ENCODE results near the gene RGS7BP.

The RGS7BP gene

DNA sequence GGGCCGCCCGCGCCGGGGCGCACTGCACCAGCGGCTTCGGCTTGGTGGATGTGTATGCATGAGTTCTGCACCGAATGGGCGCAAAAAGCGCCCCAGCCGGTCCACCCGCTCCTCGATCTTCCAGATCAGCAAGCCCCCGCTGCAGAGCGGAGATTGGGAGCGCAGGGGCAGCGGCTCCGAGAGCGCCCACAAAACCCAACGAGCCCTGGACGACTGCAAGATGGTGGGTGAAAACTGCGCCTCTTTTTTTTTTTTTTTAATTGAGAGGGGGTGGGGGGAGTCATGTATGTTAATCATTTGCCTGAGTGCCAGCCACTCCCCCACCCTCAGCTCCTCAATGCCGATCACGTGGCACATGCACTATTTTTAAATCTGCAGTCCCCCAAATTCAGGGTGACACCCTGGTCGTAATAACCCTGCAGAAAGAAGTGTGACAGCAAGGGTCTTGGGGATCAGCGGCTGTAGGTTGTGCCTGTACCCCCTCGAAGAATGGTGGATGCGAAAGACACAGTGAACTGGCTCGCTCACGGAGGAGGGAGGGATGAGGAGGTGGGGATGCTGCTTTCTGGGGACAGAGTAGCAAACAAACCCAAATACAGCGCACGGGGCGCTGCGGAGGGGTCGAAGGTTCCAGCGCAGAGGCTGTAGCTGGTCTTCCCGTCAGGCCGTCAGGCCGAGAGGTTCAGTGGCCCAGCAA lies 900 bp downstream of the RGS7BP start:
- H3K79me2 ChIP-seq (ENCODE audit: insufficient read depth, low read length) = no peaks in the 10 kb centered on the region
- no peaks in the 10 kb centered on the region for H4K20me1 ChIP-seq (ENCODE audit: low read depth, low read length)
- no peaks in the 10 kb centered on the region for H3F3A ChIP-seq (ENCODE audit: insufficient read depth)
- no peak overlapping the region for H3K4me3 ChIP-seq (ENCODE audit: insufficient read depth, low read length, poor library complexity, severe bottlenecking)
- H3K36me3 ChIP-seq (ENCODE audit: low read length) = no peaks in the 10 kb centered on the region
- H3K9ac ChIP-seq (ENCODE audit: low read length) = no peak overlapping the region
- no peaks in the 10 kb centered on the region for H3K9me3 ChIP-seq (ENCODE audit: insufficient read depth, low read length)
- no peak overlapping the region for H2AFZ ChIP-seq (ENCODE audit: low read depth, low read length, severe bottlenecking)
- H3K9me2 ChIP-seq (replicated peaks; ENCODE audit: insufficient read depth, low read length) = no peaks in the 10 kb centered on the region
- H3K4me2 ChIP-seq (ENCODE audit: low read depth, low read length, poor library complexity, severe bottlenecking) = no peak overlapping the region
- no peaks in the 10 kb centered on the region for H3K27me3 ChIP-seq (ENCODE audit: low read length)
- TF ChIP-seq EZH2phosphoT487 (conservative IDR thresholded peaks at IDR 0.05; ENCODE audit: low read length) (no peak), CTCF (IDR thresholded peaks at IDR 0.05; ENCODE audit: insufficient read depth, low read length, poor library complexity, severe bottlenecking) (no peak)
- no peak overlapping the region for H3K27ac ChIP-seq (ENCODE audit: low read depth, low read length)

GRCh38 chr5:64507264-64507605 lies 1.4 kb downstream of the RGS7BP start:
- H3K9ac ChIP-seq (ENCODE audit: low read length) = no peak overlapping the region
- no peaks in the 10 kb centered on the region for H3F3A ChIP-seq (ENCODE audit: insufficient read depth)
- no peak overlapping the region for H3K4me3 ChIP-seq (ENCODE audit: insufficient read depth, low read length, poor library complexity, severe bottlenecking)
- H3K36me3 ChIP-seq (ENCODE audit: low read length) = no peaks in the 10 kb centered on the region
- no peaks in the 10 kb centered on the region for H4K20me1 ChIP-seq (ENCODE audit: low read depth, low read length)
- no peaks in the 10 kb centered on the region for H3K79me2 ChIP-seq (ENCODE audit: insufficient read depth, low read length)
- no peak overlapping the region for H3K4me2 ChIP-seq (ENCODE audit: low read depth, low read length, poor library complexity, severe bottlenecking)
- no peak overlapping the region for H3K27ac ChIP-seq (ENCODE audit: low read depth, low read length)
- TF ChIP-seq CTCF (IDR thresholded peaks at IDR 0.05; ENCODE audit: insufficient read depth, low read length, poor library complexity, severe bottlenecking) (no peak), EZH2phosphoT487 (conservative IDR thresholded peaks at IDR 0.05; ENCODE audit: low read length) (no peak)
- no peaks in the 10 kb centered on the region for H3K27me3 ChIP-seq (ENCODE audit: low read length)
- H3K9me3 ChIP-seq (ENCODE audit: insufficient read depth, low read length) = no peaks in the 10 kb centered on the region
- H3K9me2 ChIP-seq (replicated peaks; ENCODE audit: insufficient read depth, low read length) = no peaks in the 10 kb centered on the region
- no peak overlapping the region for H2AFZ ChIP-seq (ENCODE audit: low read depth, low read length, severe bottlenecking)

DNA sequence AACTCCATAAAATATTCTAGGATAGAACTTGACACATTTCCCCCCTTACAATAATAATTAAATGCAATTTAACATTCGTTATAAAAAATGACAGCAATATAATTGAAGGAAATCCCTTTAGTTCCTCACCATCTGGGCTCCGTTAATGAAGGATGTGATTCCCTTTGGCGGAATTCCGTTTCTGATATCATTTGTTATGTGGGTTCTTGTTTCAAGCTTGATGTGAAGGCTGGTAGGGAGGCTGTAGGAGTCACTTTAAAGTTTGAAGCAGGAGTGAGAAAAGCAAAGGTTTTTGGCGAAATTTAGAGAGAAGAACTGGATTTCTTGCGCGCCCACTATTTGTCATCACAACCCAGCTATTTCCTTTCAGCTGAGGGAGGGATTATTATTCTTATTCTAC lies 4.0 kb downstream of the RGS7BP start:
- H3K4me3 ChIP-seq (ENCODE audit: insufficient read depth, low read length, poor library complexity, severe bottlenecking) = no peak overlapping the region
- TF ChIP-seq CTCF (IDR thresholded peaks at IDR 0.05; ENCODE audit: insufficient read depth, low read length, poor library complexity, severe bottlenecking) (no peak), EZH2phosphoT487 (conservative IDR thresholded peaks at IDR 0.05; ENCODE audit: low read length) (no peak)
- H3K9me2 ChIP-seq (replicated peaks; ENCODE audit: insufficient read depth, low read length) = no peaks in the 10 kb centered on the region
- H3K9me3 ChIP-seq (ENCODE audit: insufficient read depth, low read length) = no peaks in the 10 kb centered on the region
- H3K79me2 ChIP-seq (ENCODE audit: insufficient read depth, low read length) = no peaks in the 10 kb centered on the region
- no peaks in the 10 kb centered on the region for H4K20me1 ChIP-seq (ENCODE audit: low read depth, low read length)
- no peaks in the 10 kb centered on the region for H3K27me3 ChIP-seq (ENCODE audit: low read length)
- H3K9ac ChIP-seq (ENCODE audit: low read length) = no peak overlapping the region
- H3K4me2 ChIP-seq (ENCODE audit: low read depth, low read length, poor library complexity, severe bottlenecking) = no peak overlapping the region
- H3K27ac ChIP-seq (ENCODE audit: low read depth, low read length) = no peak overlapping the region
- no peaks in the 10 kb centered on the region for H3K36me3 ChIP-seq (ENCODE audit: low read length)
- H3F3A ChIP-seq (ENCODE audit: insufficient read depth) = no peaks in the 10 kb centered on the region
- no peak overlapping the region for H2AFZ ChIP-seq (ENCODE audit: low read depth, low read length, severe bottlenecking)
